ENCODE results near the gene UCP3. TPM values are rescaled to one million over a fixed set of nuclear protein-coding genes. Genes with fewer than 3 reads are reported as not detected.

The UCP3 gene
- total and polyA plus RNA-seq, 4 donors = 0.07 to 1.3 (median 0.34) TPM

DNA sequence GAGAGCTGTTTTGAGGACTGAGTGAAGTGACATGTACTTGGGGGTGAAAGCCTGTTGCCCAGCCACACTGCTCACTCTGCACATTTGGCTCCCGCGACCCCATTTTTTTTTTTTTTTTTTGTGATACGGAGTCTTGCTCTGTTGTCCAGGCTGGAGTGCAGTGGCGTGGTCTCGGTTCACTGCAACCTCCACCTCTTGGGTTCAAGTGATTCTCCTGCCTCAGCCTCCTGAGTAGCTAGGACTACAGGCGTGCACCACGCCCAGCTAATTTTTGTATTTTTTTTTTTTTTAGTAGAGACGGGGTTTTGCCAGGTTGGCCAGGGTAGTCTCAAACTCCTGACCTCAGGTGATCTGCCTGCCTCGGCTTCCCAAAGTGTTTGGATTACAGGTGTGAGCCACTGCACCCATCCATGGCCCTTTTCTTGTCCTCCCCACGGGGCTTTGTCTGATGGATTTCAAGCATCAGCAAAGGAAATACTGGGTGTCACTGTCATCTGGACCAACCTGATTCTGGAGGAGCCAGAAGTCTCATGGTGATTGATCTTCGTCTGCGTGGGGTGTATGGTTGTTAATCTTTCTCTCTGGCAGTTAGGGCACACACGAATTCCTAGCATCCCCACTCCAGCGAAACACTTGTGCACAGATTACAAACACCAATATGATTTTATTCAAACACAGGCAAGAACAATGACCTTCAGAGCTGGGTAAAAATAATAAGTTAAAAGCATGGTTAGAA lies 3.4 kb upstream of the UCP3 start:
- H3K36me3 ChIP-seq (ENCODE audit: control insufficient read depth in 4 of 4, insufficient read depth in 3 of 4, low read depth in 1 of 4, low read length in 3 of 4) = no peaks in the 10 kb centered on the region
- 95% methylated on average over 14 of the region's 14 CpGs for WGBS

More for the DNA sequence above, 3.4 kb upstream of the UCP3 start:
- Histone ChIP-seq H3K9ac (ENCODE audit: low read depth in 1 of 2, low read length in 2 of 2) (no peak overlapping the region), H3K4me1 (ENCODE audit: control insufficient read depth in 4 of 4, insufficient read depth in 4 of 4, low read length in 3 of 4) (no peaks in the 10 kb centered on the region), H3K27me3 (ENCODE audit: control insufficient read depth in 4 of 4, insufficient read depth in 4 of 4, low read length in 3 of 4) (no peaks in the 10 kb centered on the region), H3K9me3 (ENCODE audit: control insufficient read depth in 4 of 4, low read length in 3 of 4) (no peaks in the 10 kb centered on the region), H3K4me3 (ENCODE audit: low read depth in 1 of 3, low read length in 3 of 3) (no peak overlapping the region), H3K27ac (ENCODE audit: low read depth in 1 of 2, low read length in 2 of 2) (no peak overlapping the region)
- TF ChIP-seq FOXA2 (IDR thresholded peaks at IDR 0.05) = no peak
- TF ChIP-seq SP1 (IDR thresholded peaks at IDR 0.05) = no peak
- no peak for TF ChIP-seq HNF4G (IDR thresholded peaks at IDR 0.05)
- TF ChIP-seq RXRA (IDR thresholded peaks at IDR 0.05) = no peak
- TF ChIP-seq FOXA1 (IDR thresholded peaks at IDR 0.05) = no peak
- no peak for TF ChIP-seq NR2F2 (IDR thresholded peaks at IDR 0.05)
- TF ChIP-seq HNF4A (conservative IDR thresholded peaks at IDR 0.05) = no peak
- TF ChIP-seq, protein P1, sequence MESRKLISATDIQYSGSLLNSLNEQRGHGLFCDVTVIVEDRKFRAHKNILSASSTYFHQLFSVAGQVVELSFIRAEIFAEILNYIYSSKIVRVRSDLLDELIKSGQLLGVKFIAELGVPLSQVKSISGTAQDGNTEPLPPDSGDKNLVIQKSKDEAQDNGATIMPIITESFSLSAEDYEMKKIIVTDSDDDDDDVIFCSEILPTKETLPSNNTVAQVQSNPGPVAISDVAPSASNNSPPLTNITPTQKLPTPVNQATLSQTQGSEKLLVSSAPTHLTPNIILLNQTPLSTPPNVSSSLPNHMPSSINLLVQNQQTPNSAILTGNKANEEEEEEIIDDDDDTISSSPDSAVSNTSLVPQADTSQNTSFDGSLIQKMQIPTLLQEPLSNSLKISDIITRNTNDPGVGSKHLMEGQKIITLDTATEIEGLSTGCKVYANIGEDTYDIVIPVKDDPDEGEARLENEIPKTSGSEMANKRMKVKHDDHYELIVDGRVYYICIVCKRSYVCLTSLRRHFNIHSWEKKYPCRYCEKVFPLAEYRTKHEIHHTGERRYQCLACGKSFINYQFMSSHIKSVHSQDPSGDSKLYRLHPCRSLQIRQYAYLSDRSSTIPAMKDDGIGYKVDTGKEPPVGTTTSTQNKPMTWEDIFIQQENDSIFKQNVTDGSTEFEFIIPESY (IDR thresholded peaks at IDR 0.05) = no peak
- no peak for TF ChIP-seq JUND (IDR thresholded peaks at IDR 0.05)
- TF ChIP-seq, protein P2, sequence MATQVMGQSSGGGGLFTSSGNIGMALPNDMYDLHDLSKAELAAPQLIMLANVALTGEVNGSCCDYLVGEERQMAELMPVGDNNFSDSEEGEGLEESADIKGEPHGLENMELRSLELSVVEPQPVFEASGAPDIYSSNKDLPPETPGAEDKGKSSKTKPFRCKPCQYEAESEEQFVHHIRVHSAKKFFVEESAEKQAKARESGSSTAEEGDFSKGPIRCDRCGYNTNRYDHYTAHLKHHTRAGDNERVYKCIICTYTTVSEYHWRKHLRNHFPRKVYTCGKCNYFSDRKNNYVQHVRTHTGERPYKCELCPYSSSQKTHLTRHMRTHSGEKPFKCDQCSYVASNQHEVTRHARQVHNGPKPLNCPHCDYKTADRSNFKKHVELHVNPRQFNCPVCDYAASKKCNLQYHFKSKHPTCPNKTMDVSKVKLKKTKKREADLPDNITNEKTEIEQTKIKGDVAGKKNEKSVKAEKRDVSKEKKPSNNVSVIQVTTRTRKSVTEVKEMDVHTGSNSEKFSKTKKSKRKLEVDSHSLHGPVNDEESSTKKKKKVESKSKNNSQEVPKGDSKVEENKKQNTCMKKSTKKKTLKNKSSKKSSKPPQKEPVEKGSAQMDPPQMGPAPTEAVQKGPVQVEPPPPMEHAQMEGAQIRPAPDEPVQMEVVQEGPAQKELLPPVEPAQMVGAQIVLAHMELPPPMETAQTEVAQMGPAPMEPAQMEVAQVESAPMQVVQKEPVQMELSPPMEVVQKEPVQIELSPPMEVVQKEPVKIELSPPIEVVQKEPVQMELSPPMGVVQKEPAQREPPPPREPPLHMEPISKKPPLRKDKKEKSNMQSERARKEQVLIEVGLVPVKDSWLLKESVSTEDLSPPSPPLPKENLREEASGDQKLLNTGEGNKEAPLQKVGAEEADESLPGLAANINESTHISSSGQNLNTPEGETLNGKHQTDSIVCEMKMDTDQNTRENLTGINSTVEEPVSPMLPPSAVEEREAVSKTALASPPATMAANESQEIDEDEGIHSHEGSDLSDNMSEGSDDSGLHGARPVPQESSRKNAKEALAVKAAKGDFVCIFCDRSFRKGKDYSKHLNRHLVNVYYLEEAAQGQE (IDR thresholded peaks at IDR 0.05) = no peak
- TF ChIP-seq YY1 (IDR thresholded peaks at IDR 0.05) = no peak
- TF ChIP-seq EGR1 (IDR thresholded peaks at IDR 0.05; ENCODE audit: low read depth in 2 of 2) = no peak
- TF ChIP-seq, protein P3, sequence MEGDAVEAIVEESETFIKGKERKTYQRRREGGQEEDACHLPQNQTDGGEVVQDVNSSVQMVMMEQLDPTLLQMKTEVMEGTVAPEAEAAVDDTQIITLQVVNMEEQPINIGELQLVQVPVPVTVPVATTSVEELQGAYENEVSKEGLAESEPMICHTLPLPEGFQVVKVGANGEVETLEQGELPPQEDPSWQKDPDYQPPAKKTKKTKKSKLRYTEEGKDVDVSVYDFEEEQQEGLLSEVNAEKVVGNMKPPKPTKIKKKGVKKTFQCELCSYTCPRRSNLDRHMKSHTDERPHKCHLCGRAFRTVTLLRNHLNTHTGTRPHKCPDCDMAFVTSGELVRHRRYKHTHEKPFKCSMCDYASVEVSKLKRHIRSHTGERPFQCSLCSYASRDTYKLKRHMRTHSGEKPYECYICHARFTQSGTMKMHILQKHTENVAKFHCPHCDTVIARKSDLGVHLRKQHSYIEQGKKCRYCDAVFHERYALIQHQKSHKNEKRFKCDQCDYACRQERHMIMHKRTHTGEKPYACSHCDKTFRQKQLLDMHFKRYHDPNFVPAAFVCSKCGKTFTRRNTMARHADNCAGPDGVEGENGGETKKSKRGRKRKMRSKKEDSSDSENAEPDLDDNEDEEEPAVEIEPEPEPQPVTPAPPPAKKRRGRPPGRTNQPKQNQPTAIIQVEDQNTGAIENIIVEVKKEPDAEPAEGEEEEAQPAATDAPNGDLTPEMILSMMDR (IDR thresholded peaks at IDR 0.05; ENCODE audit: low read depth, low read length, missing input control) = no peak
- TF ChIP-seq, protein P4, sequence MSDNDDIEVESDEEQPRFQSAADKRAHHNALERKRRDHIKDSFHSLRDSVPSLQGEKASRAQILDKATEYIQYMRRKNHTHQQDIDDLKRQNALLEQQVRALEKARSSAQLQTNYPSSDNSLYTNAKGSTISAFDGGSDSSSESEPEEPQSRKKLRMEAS (IDR thresholded peaks at IDR 0.05) = no peak
- no peak for TF ChIP-seq RAD21 (IDR thresholded peaks at IDR 0.05)
- TF ChIP-seq GABPA (IDR thresholded peaks at IDR 0.05 in 1 of 2, conservative IDR thresholded peaks at IDR 0.05 in 1 of 2) = no peak
- peak; percentile 33 for DNase-seq (ENCODE audit: low spot score)
